Nephron progenitor cell (in vitro differentiated cells): ENCODE data around the gene HORMAD2.

Source experiments
- DNase-seq: peaks from one replicate; pipeline ENCODE4 v3.0.0; 2021
- H3K27ac Mint-ChIP-seq: 2 replicates; pipeline ENCODE4 v1.8.0; 2021; ENCODE audit warnings: mild to moderate bottlenecking, moderate library complexity, mixed read lengths
- H3K27me3 Mint-ChIP-seq: 2 replicates; pipeline ENCODE4 v1.8.0; 2021; ENCODE audit warnings: mild to moderate bottlenecking, low read depth, mixed read lengths; ENCODE audit not compliant: poor library complexity
- H3K36me3 Mint-ChIP-seq: 2 replicates; pipeline ENCODE4 v1.8.0; 2021; ENCODE audit warnings: low read depth, mixed read lengths
- H3K4me1 Mint-ChIP-seq: 2 replicates; pipeline ENCODE4 v1.8.0; 2021; ENCODE audit warnings: mixed read lengths
- H3K4me3 Mint-ChIP-seq: 2 replicates; pipeline ENCODE4 v1.8.0; 2021; ENCODE audit warnings: mild to moderate bottlenecking, moderate library complexity, mixed read lengths
- H3K9me3 Mint-ChIP-seq: 2 replicates; pipeline ENCODE4 v1.8.0; 2021; ENCODE audit warnings: mild to moderate bottlenecking, moderate library complexity, mixed read lengths
- TF ChIP-seq, protein P1 (sequence below): fragments of 200-600 bp; sonication (generic); IDR thresholded peaks from 2 replicates; pipeline ENCODE4 v1.5.0; 2021; ENCODE audit warnings: antibody characterized with exemption

Gene HORMAD2

DNA sequence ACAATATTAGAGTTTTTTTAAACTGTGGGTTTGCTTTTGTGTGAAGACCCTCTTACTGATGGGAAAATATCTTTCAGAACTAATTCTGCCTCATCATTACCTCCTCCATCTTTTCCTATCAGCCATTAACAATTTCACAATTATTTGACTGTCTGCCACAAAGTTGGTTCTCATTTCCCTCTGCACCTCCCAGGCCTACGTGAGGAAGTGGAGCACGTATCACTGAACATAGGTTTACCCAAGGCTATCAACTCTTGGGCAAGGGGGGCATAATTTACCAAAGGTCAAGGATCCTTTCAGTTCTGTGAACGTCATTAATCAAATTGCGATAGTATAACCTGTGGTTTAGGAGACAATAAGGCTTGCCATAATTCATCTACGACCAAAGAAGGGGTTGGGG lies 106.2 kb downstream of the HORMAD2 start:
- Mint-ChIP-seq H3K9me3 (no peaks in the 10 kb centered on the region), H3K27me3 (peaks cover 22% of the 10 kb centered on the region), H3K4me1 (peaks cover 62% of the 10 kb centered on the region), H3K4me3 (no peak overlapping the region), H3K27ac (no peak overlapping the region), H3K36me3 (no peaks in the 10 kb centered on the region)
- TF ChIP-seq, protein P1, sequence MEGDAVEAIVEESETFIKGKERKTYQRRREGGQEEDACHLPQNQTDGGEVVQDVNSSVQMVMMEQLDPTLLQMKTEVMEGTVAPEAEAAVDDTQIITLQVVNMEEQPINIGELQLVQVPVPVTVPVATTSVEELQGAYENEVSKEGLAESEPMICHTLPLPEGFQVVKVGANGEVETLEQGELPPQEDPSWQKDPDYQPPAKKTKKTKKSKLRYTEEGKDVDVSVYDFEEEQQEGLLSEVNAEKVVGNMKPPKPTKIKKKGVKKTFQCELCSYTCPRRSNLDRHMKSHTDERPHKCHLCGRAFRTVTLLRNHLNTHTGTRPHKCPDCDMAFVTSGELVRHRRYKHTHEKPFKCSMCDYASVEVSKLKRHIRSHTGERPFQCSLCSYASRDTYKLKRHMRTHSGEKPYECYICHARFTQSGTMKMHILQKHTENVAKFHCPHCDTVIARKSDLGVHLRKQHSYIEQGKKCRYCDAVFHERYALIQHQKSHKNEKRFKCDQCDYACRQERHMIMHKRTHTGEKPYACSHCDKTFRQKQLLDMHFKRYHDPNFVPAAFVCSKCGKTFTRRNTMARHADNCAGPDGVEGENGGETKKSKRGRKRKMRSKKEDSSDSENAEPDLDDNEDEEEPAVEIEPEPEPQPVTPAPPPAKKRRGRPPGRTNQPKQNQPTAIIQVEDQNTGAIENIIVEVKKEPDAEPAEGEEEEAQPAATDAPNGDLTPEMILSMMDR, result no peak
- DNase-seq, result no peak

DNA sequence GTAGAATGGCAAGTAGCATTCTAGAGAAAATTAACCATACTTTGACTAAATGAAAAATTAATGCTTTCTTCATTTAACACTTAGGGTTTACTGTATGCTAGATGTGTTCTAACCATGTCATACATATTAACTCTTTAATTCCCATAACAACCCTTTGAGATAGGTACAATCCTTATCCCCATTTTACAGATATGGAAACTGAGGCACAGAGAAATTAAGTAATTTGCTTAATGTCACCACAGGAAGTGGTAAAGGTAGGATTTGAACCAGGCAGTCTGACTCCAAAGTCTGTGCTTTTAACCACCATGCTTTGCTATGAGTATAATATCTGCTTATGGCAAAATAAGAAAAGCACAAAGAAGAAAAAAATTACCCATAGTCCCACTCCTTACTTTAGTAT lies 106.8 kb downstream of the HORMAD2 start:
- peaks cover 62% of the 10 kb centered on the region for H3K4me1 Mint-ChIP-seq
- TF ChIP-seq, protein P1, result no peak
- H3K4me3 Mint-ChIP-seq, result no peak overlapping the region
- H3K9me3 Mint-ChIP-seq, result no peaks in the 10 kb centered on the region
- H3K27me3 Mint-ChIP-seq, result peaks cover 20% of the 10 kb centered on the region
- H3K27ac Mint-ChIP-seq, result no peak overlapping the region
- DNase-seq, result no peak
- no peaks in the 10 kb centered on the region for H3K36me3 Mint-ChIP-seq

DNA sequence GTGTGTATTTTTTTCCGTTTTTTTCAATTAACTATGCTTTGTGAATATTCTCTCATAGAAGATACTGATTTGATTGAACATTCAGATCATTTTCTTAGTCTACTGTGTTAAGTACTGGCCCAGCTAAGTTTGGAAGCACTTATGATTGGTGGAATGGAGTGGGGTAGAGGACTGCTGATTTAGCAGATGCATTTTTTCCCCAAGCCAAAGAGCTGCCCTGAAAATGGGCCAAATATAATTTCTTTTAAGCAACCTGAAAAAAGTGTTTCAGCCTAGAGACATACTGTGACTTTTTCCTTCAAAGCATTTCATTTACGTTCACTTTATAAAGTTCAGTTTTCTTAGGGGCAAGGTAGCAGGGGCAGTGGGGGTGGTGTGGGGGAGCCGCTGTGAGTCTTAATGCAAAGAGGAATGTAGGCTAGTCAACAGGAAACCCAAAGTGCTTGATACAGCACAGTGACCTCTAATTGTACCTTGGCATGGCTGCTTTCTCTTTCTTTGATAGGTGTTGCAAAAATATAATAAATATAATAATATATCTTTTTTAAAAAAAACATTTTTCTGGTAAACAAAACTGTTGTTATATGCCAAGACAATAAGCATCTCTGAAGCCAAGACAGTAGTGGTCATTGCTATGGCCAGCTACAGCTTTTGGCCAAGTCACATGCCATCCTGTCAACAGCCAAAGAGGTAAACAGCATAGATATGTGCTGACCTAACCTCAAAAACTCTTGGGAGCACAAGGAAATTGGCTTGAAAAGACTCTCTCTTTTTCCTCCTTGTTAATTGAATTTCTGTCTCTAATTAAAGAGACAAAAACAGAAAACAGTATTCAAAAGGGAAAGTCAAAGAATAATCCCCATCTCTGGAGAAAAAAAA lies 107.5 kb downstream of the HORMAD2 start:
- Mint-ChIP-seq H3K27me3 (peaks cover 24% of the 10 kb centered on the region), H3K27ac (no peak overlapping the region), H3K4me1 (peaks cover 60% of the 10 kb centered on the region), H3K36me3 (no peaks in the 10 kb centered on the region), H3K4me3 (no peak overlapping the region), H3K9me3 (no peaks in the 10 kb centered on the region)
- no peak for DNase-seq
- TF ChIP-seq, protein P1, result no peak

DNA sequence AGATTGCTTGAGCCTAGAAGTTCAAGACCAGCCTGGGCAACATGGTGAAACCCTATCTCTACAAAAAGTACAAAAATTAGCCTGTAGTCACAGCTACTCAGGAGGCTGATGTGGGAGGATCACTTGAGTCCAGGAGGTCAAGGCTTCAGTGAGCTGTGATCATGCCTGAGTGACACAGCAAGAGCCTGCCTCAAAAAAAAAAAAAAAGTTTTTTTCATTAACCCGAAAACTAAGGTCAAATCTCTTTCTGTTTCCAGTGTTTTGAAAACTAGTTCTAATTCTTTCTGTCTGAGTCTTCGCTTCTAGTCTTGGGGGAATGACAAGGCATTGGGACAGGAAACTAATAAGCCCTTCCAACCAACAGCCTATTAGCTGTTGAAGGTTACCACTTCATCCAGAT lies 108.6 kb downstream of the HORMAD2 start:
- Mint-ChIP-seq H3K4me1 (peaks cover 60% of the 10 kb centered on the region), H3K9me3 (no peaks in the 10 kb centered on the region), H3K4me3 (no peak overlapping the region), H3K27me3 (peaks cover 26% of the 10 kb centered on the region), H3K36me3 (no peaks in the 10 kb centered on the region), H3K27ac (no peak overlapping the region)
- no peak for DNase-seq
- TF ChIP-seq, protein P1, result no peak

DNA sequence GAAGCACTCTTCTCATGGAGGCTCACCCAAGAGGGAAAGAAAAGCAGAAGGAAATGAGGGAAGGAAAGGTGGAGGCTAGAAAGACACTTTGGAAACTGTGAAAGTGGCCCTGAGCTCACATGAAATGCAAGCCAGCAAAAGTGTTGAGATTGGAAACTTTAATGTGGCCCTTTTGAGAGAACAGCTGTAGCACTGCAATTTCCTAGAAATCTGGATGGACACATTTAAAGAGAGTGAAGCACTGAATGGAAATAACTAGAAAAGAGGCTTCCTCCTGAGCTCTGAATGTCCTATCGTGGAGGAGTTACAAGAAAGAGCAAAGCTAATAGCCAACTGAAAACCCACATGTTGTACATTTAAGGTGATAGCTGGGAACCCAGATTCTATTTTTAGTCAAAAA lies 110.3 kb downstream of the HORMAD2 start:
- no peaks in the 10 kb centered on the region for H3K9me3 Mint-ChIP-seq
- H3K36me3 Mint-ChIP-seq, result no peaks in the 10 kb centered on the region
- peaks cover 73% of the 10 kb centered on the region for H3K4me1 Mint-ChIP-seq
- H3K27ac Mint-ChIP-seq, result no peak overlapping the region
- TF ChIP-seq, protein P1, result no peak
- H3K27me3 Mint-ChIP-seq, result peaks cover 29% of the 10 kb centered on the region
- DNase-seq, result no peak
- no peak overlapping the region for H3K4me3 Mint-ChIP-seq
